Measurements from ENCODE around the gene PARL.

- TF ChIP-seq CTCF (IDR thresholded peaks at IDR 0.05) (no peak), POLR2A (IDR thresholded peaks at IDR 0.05) (no peak)
Measured at GRCh38 chr3:183794452-183794851, 90.2 kb downstream of the PARL start.
